Activated CD4-positive, CD25-positive, alpha-beta regulatory T cell treated with anti-CD3 and anti-CD28 coated beads, Interleukin-2, amount 50 U/mL, for 16 hours (primary cell): ENCODE results near the gene M6PR.
"Not testable (repeated sequence)": the region's sequence is repeated elsewhere in the genome, so short reads cannot be mapped to it uniquely, and the experiment has no call there.

Experiments used
- DNase-seq: peaks from one replicate; pipeline ENCODE4 v3.0.0-alpha.2; 2020; ENCODE audit warnings: low read depth, low spot score

Gene M6PR

DNA sequence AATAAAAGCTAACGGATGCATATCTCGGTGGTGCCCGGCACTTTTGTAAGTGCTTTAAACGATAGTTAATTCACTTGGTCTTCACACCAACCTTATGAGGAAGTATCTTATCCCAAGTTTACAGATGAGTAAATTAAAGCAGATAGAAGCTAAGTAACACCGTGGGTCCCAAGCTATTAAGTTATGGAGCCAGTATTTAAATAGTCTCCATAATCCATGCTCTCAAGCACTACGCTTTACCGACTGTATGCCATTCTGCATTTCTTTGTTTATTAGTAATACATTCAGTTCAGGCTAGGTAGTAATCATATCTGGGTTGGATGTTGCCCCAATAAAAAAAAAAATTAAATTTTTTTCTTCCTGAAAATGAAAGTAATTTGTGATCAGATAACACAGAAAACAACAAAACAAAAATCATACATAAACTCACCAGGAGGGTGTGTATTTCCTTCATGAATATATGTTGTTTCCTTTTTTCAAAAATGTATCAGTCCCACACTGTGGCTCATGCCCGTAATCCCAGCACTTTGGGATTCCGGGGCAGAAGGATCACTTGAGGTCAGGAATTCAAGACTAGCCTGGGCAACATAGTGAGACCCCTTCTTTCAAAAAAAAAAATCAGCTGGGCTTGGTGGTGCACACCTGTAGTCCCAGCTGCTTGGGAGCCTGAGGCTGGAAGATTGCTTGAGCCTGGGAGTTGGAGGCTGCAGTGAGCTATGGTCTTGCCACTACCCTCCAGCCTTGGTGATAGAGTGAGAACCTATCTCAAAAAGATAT, 1.4 kb upstream of the M6PR start:
- no peak for DNase-seq

DNA sequence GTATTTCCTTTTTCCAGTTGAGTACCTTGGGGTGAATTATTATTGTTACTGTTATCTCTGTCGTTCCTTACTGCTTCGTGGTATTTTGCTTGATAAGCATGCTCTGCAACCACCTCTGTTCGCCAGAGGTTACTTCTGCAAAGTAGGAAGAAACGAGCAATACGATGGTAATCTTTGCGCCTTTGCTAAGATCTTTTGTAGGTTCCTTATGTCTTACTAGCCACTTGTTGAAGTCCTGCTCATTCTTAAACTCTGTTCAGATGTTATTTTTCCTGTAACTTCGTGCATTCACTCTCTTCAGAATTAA, 729 bp upstream of the M6PR start:
- no peak for DNase-seq

DNA sequence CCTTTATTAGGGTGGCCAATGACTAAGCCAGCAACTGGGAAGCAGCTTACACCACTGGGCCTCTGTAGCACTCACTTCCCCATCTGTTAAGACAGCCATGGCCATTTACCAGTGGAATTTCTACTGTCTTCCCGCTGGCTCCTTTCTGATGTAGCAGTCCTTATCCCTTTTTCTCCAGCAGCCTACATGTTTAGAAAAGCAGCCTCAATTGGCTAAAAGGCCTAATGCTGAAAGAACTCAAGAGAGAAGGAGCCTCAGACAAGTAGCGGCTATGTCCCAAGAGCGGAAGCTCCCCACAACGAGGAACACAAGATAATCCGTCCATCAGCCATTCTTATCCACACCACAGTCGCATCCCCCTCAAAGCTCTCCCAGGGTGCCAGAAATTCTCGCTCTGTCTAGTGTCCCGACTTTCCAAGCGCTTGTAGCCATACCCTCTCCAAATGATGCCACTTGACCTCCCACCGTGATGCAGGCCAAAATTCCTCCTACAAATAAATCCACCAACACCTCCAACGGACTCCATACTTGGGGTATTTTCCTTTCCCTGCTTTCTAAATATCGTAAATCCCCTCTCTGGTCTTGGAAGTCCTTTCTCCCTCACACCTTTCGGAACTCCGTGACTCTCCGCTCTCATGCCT, 624 bp downstream of the M6PR start:
- DNase-seq: no peak

DNA sequence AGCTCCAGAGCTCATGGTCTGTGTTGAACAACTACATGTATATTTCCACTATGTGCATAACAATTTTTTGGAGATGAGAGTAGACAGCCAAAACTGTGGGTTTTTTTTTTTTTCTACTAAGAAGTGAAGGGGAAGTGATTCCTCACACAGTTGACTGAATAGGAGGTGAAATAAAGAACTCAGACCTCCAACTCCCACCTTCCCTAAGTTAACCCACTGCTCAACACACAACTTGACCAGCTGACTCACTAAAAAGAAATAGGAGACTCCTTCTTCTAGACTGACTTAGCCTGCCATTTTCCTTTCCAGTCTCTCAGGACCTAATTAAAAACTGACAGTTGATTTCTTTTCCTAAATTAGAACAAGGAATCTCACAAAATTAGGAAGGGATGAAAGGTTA, 1.7 kb downstream of the M6PR start:
- no peak for DNase-seq

DNA sequence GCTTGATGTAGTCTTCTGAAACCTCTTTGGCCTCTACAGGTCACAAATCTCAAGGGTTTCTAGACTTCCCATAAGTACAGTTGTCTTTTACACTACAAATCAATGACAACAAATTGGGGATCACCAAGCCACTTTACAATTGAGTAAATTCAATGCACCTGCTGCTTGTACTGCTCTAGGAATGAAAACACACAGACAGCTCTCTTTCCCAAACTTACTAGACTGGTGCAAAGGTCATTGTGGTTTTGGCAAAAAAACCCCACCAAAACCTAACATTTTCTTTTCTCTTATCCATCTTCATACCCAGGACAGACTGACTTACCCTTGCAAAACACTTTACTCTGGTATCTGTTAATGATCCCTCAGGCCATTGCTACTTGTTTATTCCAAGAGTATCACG, 2.7 kb downstream of the M6PR start:
- no peak for DNase-seq

DNA sequence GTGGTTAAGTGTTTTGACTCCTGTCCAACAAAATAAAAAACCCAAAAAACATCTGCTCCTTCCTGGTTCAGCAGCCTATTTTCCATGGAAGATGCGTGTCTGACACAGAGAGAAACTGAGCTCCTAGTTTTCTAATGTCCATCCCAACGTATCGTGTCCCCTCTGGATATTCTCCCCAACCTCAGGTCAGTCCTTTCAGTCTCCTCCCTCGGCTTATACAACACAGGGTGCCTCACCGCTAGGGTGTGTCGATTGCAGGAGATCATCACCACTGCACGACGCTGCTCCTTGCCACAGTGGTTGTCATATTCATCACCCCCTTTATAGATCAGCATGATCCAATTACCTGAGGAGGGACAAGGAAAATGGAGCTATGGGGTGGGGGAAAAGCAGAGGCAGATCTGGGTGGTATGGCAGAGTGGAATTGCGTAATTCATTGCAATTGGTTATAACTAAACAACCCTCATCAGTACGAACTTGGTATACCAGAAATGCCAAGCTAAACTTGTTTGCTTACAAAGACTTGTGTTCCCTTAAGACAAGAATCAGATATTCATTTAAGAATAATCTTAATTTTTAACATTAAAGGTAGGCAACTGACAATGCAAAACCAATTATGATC, 5.8 kb downstream of the M6PR start:
- DNase-seq: no peak

DNA sequence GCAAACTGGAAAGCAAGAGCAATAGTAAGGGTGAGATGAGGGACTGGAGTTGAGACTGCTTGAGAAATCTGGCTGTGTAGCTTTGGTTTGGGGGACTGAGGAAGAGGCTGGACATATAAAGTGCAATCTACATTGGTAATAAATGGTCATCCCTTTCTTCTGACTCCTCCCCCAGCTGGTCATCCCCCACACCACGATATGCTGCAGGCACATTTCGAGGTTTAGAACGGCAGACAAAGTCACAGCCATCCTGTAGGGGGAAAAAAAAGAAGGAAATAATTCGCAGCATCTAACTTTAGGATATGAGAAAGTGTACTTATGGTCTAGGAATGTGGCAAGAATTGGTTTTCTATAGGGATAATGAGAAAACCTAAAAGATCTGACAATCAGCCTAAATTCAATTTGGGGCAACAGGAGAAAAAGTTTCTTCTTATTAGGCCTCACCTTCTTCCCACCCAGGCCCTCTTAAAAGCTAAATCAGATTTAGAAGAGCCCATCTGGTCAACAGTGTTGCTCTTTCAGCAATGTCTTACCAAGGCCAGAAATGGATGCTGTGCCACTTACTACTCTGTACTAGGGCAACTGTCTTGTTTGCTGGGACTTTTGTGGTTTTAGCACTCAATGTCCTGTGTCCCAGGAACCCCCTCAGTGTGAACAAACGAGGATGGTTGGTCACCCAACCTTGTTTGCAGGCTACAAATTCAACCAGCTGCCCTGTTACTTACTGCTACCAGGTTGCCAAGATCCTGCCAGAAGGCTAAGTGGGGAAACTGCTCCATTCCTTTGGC, 7.6 kb downstream of the M6PR start:
- no peak for DNase-seq

DNA sequence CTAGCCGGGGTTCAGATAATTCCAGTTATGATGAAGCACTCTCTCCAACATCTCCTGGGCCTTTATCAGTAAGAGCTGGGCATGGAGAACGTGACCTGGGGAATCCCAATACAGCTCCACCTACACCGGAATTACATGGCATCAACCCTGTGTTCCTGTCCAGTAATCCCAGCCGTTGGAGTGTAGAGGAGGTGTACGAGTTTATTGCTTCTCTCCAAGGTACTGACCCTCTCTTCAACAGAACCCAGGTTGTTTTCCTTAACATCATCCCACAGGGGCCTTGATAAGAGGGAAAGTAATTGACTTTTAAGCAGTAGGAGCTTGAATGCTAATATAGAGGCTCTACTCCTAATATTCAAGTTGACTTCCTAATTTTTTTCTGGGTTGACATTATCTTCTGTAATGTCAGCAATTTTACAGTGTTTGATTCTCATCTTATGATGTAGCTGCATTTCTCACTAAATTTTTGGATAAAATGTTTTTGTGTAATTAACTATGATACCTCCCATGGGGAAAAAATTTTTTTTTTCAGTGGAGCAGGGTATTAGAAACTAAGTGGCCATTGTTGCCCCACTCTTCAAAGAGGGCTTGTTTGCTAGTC, 11.5 kb downstream of the M6PR start:
- DNase-seq: not testable (repeated sequence)

DNA sequence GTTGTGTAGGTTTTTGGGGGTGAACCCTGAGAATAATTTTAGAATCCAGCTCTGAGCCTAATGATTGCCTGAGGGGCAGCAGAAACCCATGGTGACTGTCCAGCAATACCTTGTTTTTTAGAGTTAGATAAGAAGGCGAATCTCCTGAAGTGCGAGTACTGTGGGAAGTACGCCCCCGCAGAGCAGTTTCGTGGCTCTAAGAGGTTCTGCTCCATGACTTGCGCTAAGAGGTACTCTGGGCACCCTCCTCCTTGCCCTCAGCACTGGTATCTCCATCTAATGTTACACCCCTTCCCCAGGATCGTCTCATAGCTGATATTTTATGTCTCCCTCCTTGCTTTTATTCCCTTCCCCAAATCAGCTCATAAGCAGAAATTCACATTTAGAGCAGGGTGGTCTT, 12.7 kb downstream of the M6PR start:
- no peak for DNase-seq

DNA sequence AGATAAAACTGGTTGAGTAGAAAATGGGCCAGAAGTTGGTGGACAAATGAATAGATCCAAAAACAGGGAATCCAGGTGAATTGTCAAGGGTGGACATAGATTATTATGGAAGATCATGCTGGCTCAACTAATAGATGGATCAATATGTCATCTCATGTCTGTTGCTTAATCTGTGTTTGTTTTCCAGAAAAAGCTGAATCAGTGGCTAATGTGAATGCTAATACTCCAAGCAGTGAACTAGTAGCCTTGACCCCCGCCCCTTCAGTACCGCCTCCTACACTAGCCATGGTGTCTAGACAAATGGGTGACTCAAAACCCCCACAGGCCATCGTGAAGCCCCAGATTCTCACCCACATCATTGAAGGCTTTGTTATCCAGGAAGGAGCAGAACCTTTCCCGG, 15.4 kb downstream of the M6PR start:
- DNase-seq: not testable (repeated sequence)

DNA sequence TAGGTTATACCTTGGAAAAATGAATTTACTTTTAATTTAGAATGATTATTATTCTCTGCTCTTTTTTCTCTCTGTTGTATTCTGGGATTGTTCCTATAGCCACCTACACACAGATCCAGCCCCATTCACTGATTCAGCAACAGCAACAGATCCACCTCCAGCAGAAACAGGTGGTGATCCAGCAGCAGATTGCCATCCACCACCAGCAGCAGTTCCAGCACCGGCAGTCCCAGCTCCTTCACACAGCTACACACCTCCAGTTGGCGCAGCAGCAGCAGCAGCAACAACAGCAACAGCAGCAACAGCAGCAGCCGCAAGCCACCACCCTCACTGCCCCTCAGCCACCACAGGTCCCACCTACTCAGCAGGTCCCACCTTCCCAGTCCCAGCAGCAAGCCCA, 17.0 kb downstream of the M6PR start:
- DNase-seq: not testable (repeated sequence)

DNA sequence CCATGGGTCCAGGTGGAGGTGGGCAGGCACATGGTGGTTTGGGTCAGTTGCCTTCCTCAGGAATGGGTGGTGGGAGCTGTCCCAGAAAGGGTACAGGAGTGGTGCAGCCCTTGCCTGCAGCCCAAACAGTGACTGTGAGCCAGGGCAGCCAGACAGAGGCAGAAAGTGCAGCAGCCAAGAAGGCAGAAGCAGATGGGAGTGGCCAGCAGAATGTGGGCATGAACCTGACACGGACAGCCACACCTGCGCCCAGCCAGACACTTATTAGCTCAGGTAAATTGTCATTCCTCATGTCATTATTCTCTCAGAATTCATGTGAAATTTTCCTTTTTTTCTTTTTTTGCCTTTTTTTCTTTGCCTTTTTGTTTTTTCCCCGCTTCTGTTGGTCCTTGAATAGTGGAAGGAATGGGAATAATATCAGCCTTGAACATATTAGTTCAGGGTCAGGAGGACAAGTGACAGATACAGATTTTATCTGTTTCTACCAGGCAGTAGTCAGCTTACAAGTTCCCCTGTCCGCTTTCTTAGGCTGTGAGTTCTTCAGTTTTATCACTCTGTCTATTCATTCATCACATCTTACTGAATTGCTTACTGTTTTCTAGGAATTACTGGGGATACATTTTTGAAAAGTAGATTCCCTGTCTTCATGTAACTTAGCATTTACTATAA, 18.7 kb downstream of the M6PR start:
- not testable (repeated sequence) for DNase-seq

DNA sequence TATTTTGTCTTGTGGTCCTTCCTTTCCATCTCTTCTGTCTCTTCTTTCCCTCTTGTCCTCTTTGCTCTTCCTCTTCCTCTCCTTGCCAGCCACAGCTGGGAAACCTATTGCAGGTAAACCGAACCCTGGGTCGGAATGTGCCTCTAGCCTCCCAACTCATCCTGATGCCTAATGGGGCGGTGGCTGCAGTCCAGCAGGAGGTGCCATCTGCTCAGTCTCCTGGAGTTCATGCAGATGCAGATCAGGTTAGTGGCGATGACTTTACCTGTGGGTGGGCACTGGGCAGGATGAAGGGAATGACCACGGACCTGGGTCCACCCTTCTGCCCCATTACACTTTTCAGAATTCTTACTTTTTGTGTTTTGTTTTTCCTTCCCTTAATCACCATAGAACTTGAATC, 26.9 kb downstream of the M6PR start:
- no peak for DNase-seq

DNA sequence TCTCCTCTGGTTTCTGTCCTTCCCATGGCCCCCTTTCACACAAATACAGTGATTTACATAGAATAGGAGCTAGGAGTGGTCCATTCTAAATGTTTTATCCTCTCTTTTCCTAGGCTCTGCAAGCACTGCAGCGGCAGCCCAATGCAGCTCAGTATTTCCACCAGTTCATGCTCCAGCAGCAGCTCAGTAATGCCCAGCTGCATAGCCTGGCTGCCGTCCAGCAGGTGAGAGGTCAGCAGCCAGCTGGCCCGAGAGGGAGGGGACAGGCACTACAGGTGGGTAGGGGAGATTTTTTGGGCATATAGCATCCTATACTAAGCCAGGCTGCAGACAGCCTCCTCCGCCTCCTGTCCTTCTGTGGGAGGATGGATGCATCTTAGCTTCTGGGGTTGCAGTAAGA, 29.8 kb downstream of the M6PR start:
- DNase-seq: not testable (repeated sequence)

DNA sequence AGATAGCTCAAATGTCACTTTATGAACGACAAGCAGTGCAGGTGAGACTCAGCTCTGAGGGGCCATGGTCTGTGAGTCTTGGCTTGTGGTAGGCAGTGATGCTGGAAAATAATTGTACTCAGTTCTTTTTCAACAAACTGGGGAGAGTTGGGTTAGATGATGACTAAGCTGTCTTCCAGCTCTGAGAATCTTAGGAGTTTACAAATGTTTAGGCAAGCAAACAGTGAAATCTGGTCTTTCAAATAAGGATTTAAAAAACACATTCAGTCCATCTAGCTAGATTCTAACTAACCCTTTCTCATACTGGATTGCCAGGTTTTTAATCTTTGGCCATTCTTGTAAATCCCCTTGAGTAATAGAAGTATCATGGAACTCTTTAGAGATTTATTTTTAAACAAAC, 31.7 kb downstream of the M6PR start:
- DNase-seq: no peak

DNA sequence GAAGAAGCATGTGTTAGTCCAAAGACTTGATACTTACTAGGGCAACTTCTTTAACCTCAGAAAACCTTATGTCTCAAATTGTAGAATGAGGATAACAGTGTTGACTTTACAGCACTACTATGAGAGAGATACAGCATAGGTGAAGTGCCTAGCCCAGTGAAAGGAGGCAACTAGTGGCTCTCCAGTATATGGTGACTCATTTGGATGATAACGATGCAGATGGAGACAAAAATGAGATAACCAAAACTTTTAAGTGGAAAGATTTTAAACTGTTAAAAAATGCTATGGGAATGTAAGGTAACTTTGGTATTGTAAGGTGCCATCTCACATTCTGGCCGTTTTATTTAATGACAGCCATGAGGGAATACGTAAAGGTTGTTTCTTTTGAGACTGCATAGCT, 32.4 kb downstream of the M6PR start:
- no peak for DNase-seq

DNA sequence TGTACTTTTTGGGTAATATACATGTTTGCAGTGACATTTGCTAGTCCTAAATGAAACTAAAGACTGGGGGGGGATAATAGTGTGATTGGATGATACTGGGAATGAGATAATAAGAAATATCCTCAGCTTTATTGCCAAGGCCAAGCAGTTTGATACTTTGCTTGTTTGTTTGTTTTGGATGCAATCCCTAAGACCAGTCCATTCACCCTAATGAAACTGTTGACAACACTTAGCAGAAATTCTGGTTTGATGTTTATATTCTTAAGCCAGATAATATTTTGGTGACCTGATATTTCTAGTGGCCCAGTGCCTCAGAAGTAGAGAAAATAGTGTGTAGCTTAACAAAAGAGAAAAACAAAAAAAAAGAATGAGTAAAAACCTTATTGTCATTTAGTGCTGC, 33.3 kb downstream of the M6PR start:
- DNase-seq: no peak

DNA sequence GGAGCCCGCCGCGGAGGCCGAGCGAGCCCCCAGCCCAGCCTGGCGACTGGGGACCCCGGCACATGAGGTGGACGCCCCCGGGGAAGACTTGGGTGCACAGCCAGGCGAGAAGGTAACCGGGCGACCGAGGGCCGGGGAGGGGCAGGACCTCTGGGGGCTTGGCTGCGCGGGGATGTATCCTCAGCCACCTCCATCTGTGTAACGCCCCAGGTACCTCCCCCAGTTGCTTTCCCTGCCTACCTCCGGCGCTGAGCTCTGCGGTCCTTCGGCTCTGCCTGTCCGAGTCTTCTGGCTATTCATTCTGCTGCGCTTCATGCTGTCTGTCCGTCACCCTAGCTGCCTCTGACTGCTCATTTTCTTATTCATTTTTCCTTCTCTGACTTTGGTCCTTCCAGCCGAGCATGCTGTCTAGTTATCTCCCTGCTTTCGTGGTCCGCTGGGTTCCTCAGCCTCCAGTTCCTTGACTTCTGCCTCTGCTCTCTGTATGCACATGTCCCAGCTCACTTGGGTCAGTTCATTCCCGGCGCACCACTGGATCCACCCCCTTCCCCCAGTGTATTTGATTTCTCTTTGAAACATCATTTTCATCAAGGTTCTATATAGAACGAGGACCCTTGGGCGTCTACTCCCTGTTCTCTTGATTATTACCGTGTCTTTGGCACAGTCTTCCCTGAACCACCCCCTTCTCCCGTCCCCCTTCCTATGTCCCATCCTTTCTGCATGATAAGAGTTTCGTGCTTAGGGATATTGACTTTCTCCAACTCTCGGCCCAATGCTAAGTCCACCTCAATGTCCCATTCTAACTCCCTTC, 34.5 kb downstream of the M6PR start:
- DNase-seq: no peak

DNA sequence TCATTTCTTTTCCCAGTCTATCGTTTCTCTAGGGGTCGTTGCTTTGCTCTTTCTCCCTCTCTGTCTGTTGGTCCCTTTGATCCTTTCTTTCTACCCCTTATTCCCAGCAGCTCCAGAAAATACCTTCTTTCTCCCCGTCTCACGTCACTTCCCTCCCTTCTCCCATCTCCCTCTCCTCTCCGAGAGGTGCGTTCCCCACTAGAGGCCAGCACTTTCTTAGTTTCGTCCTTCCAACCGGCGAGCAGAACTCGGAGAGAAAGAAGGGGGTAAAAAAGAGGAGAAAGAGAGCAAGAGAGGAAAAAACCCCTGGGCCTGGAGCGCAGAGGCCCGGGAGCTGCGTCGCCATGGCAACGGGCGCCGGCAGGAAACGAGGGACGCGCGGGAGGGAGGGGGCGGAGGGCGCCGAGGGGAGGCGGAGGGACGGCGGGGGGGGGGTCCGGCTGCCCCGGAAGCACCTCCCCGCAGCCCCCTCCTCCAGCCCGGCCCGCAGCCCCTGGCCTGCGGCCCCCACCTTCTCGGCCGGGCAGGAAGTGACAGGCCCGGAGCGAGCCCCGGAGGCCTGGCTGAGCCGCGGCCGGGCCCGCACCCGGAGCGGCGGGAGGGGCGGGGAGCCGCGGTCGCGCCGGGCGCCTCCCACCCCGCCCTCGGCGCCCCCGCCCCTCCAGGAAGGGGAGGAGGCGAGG, 35.3 kb downstream of the M6PR start, which contains the start of gene PHC1:
TSS of gene PHC1 (plus strand) at position 477 of the 683 bp plus-strand sequence. CDS start 3,169 bp downstream, outside the sequence.
- peak; percentile 42 for DNase-seq

DNA sequence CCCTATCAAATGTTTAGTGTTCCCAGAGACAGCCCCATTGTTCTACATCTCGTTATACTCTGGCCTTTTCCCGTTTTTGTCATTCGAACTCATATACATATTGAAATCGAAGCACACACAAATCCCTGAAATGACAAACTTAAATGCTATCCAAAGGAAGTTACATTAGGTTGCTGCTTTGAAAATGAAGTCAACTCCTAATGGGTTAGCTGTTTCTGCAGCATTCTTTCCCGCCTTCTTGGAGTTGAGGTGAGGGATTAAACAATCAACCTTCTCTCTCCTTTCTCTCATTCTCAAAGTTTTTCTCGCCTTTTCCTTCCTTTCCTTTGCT, 35.8 kb downstream of the M6PR start:
- no peak for DNase-seq
